HCT116 (cell line): ENCODE measurements around the gene HYAL1. TPM values are rescaled to one million over a fixed set of nuclear protein-coding genes. Genes with fewer than 3 reads are reported as not detected.

ENCODE experiments used
- ATAC-seq: fragments of 200-7000 bp; cut with Tn5 transposase; 2 replicates; pipeline ENCODE4 v1.9.1; 2020; ENCODE audit warnings: mild to moderate bottlenecking, moderate library complexity
- BruUV-seq: library from RNA; stranded (reverse); fragments of 400-500 nt; replicated peaks from 2 replicates; lab custom pipeline; 2021; lab: Mats Ljungman, UMichigan
- CTCF ChIA-PET: fragments of 300-600 bp; sonication (Branson Sonifier 250); formaldehyde crosslinking; loops from one replicate; lab custom pipeline; 2021; ENCODE audit warnings: antibody characterized with exemption; lab: Charles Lee
- POLR2A ChIA-PET: fragments of 300-600, 350-600 bp; sonication (Branson Sonifier 250); formaldehyde crosslinking; loops from one replicate; lab custom pipeline; 2021; ENCODE audit warnings: antibody characterized with exemption; lab: Charles Lee
- RAD21 ChIA-PET, 2 experiments: fragments of 300-600 bp; sonication (Branson Sonifier 250); formaldehyde crosslinking; loops; one replicate each; lab custom pipeline; 2023; ENCODE audit warnings: low total read pairs in 2 of 2; ENCODE audit not compliant: uncharacterized antibody in 2 of 2, unreplicated experiment in 2 of 2, low non-redundant PET in 1 of 2; lab: Charles Lee
- DNase-seq: peaks from one replicate; pipeline ENCODE4 v3.0.0-alpha.2; 2010; ENCODE audit warnings: low read depth, low spot score
- H2AFZ ChIP-seq: fragments of 200-600 bp; shearing (Covaris generic), sonication (generic); 2 replicates; pipeline ENCODE4 v1.6.1; 2017; ENCODE audit warnings: low read depth, mixed run types, mixed read lengths, antibody characterized with exemption, low read length; ENCODE audit not compliant: poor library complexity, severe bottlenecking
- H3K27ac ChIP-seq: 2 replicates; pipeline ENCODE4 v1.5.1; 2012; ENCODE audit warnings: low read depth, low read length
- H3K27me3 ChIP-seq: fragments of 200-600 bp; sonication (generic); 2 replicates; pipeline ENCODE4 v1.6.1; 2016; ENCODE audit warnings: mixed run types, low read length, mixed read lengths; ENCODE audit not compliant: insufficient read depth
- H3K36me3 ChIP-seq, 2 experiments: fragments of 200-500 bp in 1 of 2; fragments of 200-600 bp in 1 of 2; sonication (Bioruptor generic) in 1 of 2; sonication (generic) in 1 of 2; 2 replicates each; pipeline versions ENCODE4 v1.5.1 to v1.6.1; 2014 to 2016; ENCODE audit warnings: low read length in 2 of 2, inconsistent platforms in 1 of 2, mixed read lengths in 1 of 2, mixed run types in 1 of 2; ENCODE audit not compliant: insufficient read depth in 2 of 2, control insufficient read depth in 1 of 2
- H3K4me1 ChIP-seq, 2 experiments: fragments of 200-600 bp in 1 of 2; sonication (generic) in 1 of 2; 2 replicates each; pipeline versions ENCODE4 v1.5.1 to v1.6.1; 2012 to 2017; ENCODE audit warnings: low read length in 2 of 2, inconsistent platforms in 1 of 2, mild to moderate bottlenecking in 1 of 2, mixed read lengths in 1 of 2, mixed run types in 1 of 2, moderate library complexity in 1 of 2; ENCODE audit not compliant: insufficient read depth in 2 of 2, control insufficient read depth in 1 of 2
- H3K4me2 ChIP-seq: fragments of 200-600 bp; sonication (generic); 2 replicates; pipeline ENCODE4 v1.6.1; 2017; ENCODE audit warnings: mixed run types, low read length, mixed read lengths
- H3K4me3 ChIP-seq, 2 experiments: fragments of 200-600 bp in 1 of 2; sonication (generic) in 1 of 2; replicated peaks in 1 of 2; 2 replicates each; pipeline ENCODE4 v1.5.1; 2011 to 2016; ENCODE audit warnings: low read length in 2 of 2, control low read depth in 1 of 2, low read depth in 1 of 2, mild to moderate bottlenecking in 1 of 2, mixed read lengths in 1 of 2, mixed run types in 1 of 2
- H3K79me2 ChIP-seq: fragments of 200-600 bp; sonication (generic); 2 replicates; pipeline ENCODE4 v1.6.1; 2017; ENCODE audit warnings: mild to moderate bottlenecking, mixed run types, low read length, moderate library complexity, mixed read lengths; ENCODE audit not compliant: insufficient read depth
- H3K9ac ChIP-seq: fragments of 200-600 bp; sonication (generic); 2 replicates; pipeline ENCODE4 v1.6.1; 2016; ENCODE audit warnings: low read length, mixed read lengths
- H3K9me2 ChIP-seq: fragments of 200-600 bp; sonication (generic), shearing (Covaris generic); 2 replicates; pipeline ENCODE4 v1.6.1; 2017; ENCODE audit warnings: mixed run types, mild to moderate bottlenecking, moderate library complexity; ENCODE audit not compliant: insufficient read depth
- H3K9me3 ChIP-seq, 2 experiments: fragments of 200-500 bp in 1 of 2; fragments of 200-600 bp in 1 of 2; sonication (Bioruptor generic) in 1 of 2; sonication (generic) in 1 of 2; 2 replicates each; pipeline ENCODE4 v1.6.1; 2014 to 2017; ENCODE audit warnings: low read length in 2 of 2, mixed read lengths in 2 of 2, inconsistent platforms in 1 of 2, low read depth in 1 of 2, mild to moderate bottlenecking in 1 of 2, mixed run types in 1 of 2, moderate library complexity in 1 of 2; ENCODE audit not compliant: control insufficient read depth in 1 of 2, insufficient read depth in 1 of 2
- H4K20me1 ChIP-seq: fragments of 200-600 bp; sonication (generic), shearing (Covaris generic); 2 replicates; pipeline ENCODE4 v1.6.1; 2017; ENCODE audit warnings: mixed run types, mild to moderate bottlenecking, moderate library complexity; ENCODE audit not compliant: insufficient read depth
- CBX3 ChIP-seq: IDR thresholded peaks from 2 replicates; pipeline ENCODE4 v1.6.1; 2012; ENCODE audit warnings: low read depth
- CEBPB ChIP-seq: IDR thresholded peaks from 2 replicates; pipeline ENCODE4 v1.6.1; 2012; ENCODE audit warnings: low read depth
- EGR1 ChIP-seq: IDR thresholded peaks from 2 replicates; pipeline ENCODE4 v1.6.1; 2012; ENCODE audit warnings: low read depth
- EZH2phosphoT487 ChIP-seq: fragments of 200-600 bp; IDR thresholded peaks from 2 replicates; pipeline ENCODE4 v1.6.1; 2018; ENCODE audit warnings: antibody characterized with exemption, borderline replicate concordance
- JUND ChIP-seq: IDR thresholded peaks from 2 replicates; pipeline ENCODE4 v1.6.1; 2012
- POLR2A ChIP-seq: IDR thresholded peaks from 2 replicates; pipeline ENCODE4 v1.7.0; 2011; ENCODE audit warnings: borderline replicate concordance; ENCODE audit not compliant: insufficient read depth, insufficient read length; ENCODE audit errors: extremely low read depth
- SRF ChIP-seq: IDR thresholded peaks from 2 replicates; pipeline ENCODE4 v1.6.1; 2012; ENCODE audit warnings: low read depth
- TCF7L2 ChIP-seq: IDR thresholded peaks from 2 replicates; pipeline ENCODE4 v1.7.0; 2011; ENCODE audit warnings: borderline replicate concordance, inconsistent platforms; ENCODE audit not compliant: insufficient read depth, insufficient read length; ENCODE audit errors: extremely low read depth
- YY1 ChIP-seq: IDR thresholded peaks from 2 replicates; pipeline ENCODE4 v1.6.1; 2011; ENCODE audit warnings: low read length, low read depth, moderate library complexity, mild to moderate bottlenecking; ENCODE audit not compliant: insufficient replicate concordance; ENCODE audit errors: extremely low read depth
- ZFX ChIP-seq: fragments of 450-650 bp; IDR thresholded peaks from 2 replicates; pipeline ENCODE4 v1.6.1; 2017
- intact Hi-C: fragments of 100-400 bp; cut with micrococcal nuclease; formaldehyde crosslinking; loops from 2 replicates; pipeline ENCODE4 v1.10.0; 2022
- total RNA-seq: library from RNA; stranded (reverse); gene quantifications from one replicate; pipeline ENCODE4 v1.2.1, GENCODE V29; 2021; ENCODE audit not compliant: unreplicated experiment
- TF ChIP-seq, protein P1 (sequence below): IDR thresholded peaks from 2 replicates; pipeline ENCODE4 v1.6.1; 2012; ENCODE audit warnings: low read depth
- TF ChIP-seq, protein P2 (sequence below): IDR thresholded peaks from 2 replicates; pipeline ENCODE4 v1.6.1; 2012
- TF ChIP-seq, protein P3 (sequence below): IDR thresholded peaks from 2 replicates; pipeline ENCODE4 v1.6.1; 2011; ENCODE audit warnings: mild to moderate bottlenecking, low read length, moderate library complexity; ENCODE audit not compliant: insufficient replicate concordance; ENCODE audit errors: extremely low read depth

Gene HYAL1
- total RNA-seq, 1 experiment from 2014 or later = 6.1 TPM

DNA sequence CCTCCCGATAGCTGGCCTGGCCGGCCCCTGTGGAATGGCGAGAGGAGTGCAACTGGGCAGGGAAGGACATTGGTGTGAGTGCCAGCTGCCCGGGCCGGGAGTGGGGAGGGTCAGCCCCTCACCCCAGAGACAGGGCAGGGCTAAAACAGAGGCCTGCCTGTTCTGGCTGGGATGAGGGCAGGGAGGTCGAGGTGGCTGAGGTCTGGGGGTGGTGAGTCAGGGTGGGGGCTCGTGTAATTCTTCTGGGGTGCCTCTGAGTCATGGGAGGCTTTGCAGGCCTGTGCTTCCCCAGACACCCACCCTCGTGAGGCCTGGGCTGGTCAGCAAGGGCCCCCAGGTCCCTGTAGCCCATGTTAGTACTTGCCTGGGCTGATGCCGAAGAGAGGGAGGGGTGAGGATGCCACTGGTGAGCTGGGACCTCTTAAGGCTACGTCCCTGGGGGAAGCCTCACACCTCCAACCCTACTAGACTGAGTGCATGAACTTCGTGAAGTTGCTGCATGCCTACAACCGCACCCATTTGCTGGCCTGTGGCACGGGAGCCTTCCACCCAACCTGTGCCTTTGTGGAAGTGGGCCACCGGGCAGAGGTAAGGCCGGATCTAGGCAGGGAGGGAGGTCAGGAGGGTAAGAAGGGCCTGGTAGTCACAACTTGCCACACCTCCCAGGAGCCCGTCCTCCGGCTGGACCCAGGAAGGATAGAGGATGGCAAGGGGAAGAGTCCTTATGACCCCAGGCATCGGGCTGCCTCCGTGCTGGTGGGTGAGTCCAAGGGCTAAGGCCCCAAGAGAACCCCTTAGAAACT, 32.8 kb downstream of the HYAL1 start (continued):
- TF ChIP-seq, protein P1, sequence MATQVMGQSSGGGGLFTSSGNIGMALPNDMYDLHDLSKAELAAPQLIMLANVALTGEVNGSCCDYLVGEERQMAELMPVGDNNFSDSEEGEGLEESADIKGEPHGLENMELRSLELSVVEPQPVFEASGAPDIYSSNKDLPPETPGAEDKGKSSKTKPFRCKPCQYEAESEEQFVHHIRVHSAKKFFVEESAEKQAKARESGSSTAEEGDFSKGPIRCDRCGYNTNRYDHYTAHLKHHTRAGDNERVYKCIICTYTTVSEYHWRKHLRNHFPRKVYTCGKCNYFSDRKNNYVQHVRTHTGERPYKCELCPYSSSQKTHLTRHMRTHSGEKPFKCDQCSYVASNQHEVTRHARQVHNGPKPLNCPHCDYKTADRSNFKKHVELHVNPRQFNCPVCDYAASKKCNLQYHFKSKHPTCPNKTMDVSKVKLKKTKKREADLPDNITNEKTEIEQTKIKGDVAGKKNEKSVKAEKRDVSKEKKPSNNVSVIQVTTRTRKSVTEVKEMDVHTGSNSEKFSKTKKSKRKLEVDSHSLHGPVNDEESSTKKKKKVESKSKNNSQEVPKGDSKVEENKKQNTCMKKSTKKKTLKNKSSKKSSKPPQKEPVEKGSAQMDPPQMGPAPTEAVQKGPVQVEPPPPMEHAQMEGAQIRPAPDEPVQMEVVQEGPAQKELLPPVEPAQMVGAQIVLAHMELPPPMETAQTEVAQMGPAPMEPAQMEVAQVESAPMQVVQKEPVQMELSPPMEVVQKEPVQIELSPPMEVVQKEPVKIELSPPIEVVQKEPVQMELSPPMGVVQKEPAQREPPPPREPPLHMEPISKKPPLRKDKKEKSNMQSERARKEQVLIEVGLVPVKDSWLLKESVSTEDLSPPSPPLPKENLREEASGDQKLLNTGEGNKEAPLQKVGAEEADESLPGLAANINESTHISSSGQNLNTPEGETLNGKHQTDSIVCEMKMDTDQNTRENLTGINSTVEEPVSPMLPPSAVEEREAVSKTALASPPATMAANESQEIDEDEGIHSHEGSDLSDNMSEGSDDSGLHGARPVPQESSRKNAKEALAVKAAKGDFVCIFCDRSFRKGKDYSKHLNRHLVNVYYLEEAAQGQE = no peak
- TF ChIP-seq EZH2phosphoT487 (no peak), JUND (no peak), YY1 (no peak), CBX3 (no peak), TCF7L2 (no peak), POLR2A (no peak)
- TF ChIP-seq, protein P2, sequence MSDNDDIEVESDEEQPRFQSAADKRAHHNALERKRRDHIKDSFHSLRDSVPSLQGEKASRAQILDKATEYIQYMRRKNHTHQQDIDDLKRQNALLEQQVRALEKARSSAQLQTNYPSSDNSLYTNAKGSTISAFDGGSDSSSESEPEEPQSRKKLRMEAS = no peak

DNA sequence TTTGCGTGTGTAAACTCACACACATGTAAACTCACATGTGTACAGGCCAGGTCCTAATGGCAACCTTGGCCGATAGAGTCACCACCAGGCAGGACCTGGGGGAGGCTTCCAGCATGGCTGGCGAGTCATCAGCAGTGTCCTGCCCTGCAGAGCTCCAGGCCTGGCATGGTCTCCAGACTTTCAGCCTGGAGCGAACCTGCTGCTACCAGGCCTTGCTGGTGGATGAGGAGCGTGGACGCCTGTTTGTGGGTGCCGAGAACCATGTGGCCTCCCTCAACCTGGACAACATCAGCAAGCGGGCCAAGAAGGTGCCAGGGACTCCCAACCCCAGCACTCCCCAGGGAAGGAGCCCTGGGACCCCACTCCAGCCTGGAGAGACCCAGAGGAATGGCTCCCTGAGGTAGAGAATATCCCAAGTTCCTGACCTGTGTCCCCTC, 33.4 kb downstream of the HYAL1 start:
- CTCF ChIA-PET = interaction anchor here (0.7 to 3.4 kb wide), 5 partner anchors 10 to 75 kb away, joined by 3 to 27 read pairs (median 4); no protein-coding TSS in a partner anchor
- Histone ChIP-seq H3K79me2 (no peaks in the 10 kb centered on the region), H3K27me3 (no peaks in the 10 kb centered on the region), H3K27ac (peak overlapping the region; percentile 88), H2AFZ (no peak overlapping the region), H3K4me1 (peaks cover 79 to 93% of the 10 kb centered on the region in 2 experiments), H3K9me2 (no peaks in the 10 kb centered on the region), H3K4me3 (peak overlapping the region; percentile 47 to 53), H3K4me2 (peak overlapping the region; percentile 80), H3K9me3 (no peaks in the 10 kb centered on the region), H4K20me1 (no peaks in the 10 kb centered on the region), H3K9ac (peak overlapping the region; percentile 62), H3K36me3 (no peaks in the 10 kb centered on the region)
- POLR2A ChIA-PET = no interaction called here
- DNase-seq (no peak), ATAC-seq (no peak)
- BruUV-seq = no TSS peak
- intact Hi-C loops = loop anchor here (5.0 kb wide), 1 partner anchor 148 kb away; no protein-coding TSS in a partner anchor
- RAD21 ChIA-PET = interaction anchor here (0.8 to 1.5 kb wide), 2 partner anchors 10 to 43 kb away, joined by 3 to 6 read pairs; no protein-coding TSS in a partner anchor
- TF ChIP-seq POLR2A = no peak
- TF ChIP-seq, protein P2 = no peak
- TF ChIP-seq, protein P3, sequence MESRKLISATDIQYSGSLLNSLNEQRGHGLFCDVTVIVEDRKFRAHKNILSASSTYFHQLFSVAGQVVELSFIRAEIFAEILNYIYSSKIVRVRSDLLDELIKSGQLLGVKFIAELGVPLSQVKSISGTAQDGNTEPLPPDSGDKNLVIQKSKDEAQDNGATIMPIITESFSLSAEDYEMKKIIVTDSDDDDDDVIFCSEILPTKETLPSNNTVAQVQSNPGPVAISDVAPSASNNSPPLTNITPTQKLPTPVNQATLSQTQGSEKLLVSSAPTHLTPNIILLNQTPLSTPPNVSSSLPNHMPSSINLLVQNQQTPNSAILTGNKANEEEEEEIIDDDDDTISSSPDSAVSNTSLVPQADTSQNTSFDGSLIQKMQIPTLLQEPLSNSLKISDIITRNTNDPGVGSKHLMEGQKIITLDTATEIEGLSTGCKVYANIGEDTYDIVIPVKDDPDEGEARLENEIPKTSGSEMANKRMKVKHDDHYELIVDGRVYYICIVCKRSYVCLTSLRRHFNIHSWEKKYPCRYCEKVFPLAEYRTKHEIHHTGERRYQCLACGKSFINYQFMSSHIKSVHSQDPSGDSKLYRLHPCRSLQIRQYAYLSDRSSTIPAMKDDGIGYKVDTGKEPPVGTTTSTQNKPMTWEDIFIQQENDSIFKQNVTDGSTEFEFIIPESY = no peak
- no peak for TF ChIP-seq EGR1
- no peak for TF ChIP-seq CEBPB
- TF ChIP-seq SRF = no peak
- TF ChIP-seq, protein P1 = no peak
- no peak for TF ChIP-seq JUND
- no peak for TF ChIP-seq ZFX
